HG03025 (cell line): ENCODE measurements around the gene SPATA13.

Experiments used
- ATAC-seq: cut with Tn5 transposase; IDR thresholded peaks from one replicate; pipeline ENCODE4 v1.9.1; 2021; ENCODE audit warnings: mild to moderate bottlenecking, moderate library complexity; ENCODE audit not compliant: unreplicated experiment, low FRiP score

Gene SPATA13

GRCh38 chr13:24243302-24243701 is 82.8 kb downstream of the SPATA13 start:
- ATAC-seq, result no peak

GRCh38 chr13:24244802-24245201 is 84.3 kb downstream of the SPATA13 start:
- no peak for ATAC-seq

GRCh38 chr13:24247016-24247415 is 86.5 kb downstream of the SPATA13 start:
- no peak for ATAC-seq

- no peak for ATAC-seq
Measured at GRCh38 chr13:24249624-24250023, 89.1 kb downstream of the SPATA13 start.

- ATAC-seq, result no peak
Measured at GRCh38 chr13:24250376-24251057, 90.0 kb downstream of the SPATA13 start.

GRCh38 chr13:24251525-24251924 is 91.0 kb downstream of the SPATA13 start:
- ATAC-seq, result no peak

- no peak for ATAC-seq
Measured at GRCh38 chr13:24252136-24252535, 91.6 kb downstream of the SPATA13 start.

GRCh38 chr13:24253520-24254145 is 93.1 kb downstream of the SPATA13 start:
- ATAC-seq, result no peak

- ATAC-seq, result no peak
Measured at GRCh38 chr13:24254146-24254841, 93.8 kb downstream of the SPATA13 start.

GRCh38 chr13:24257497-24257896 is 97.0 kb downstream of the SPATA13 start:
- no peak for ATAC-seq

- no peak for ATAC-seq
Measured at GRCh38 chr13:24261566-24261965, 101.0 kb downstream of the SPATA13 start.

- ATAC-seq, result no peak
Measured at GRCh38 chr13:24263632-24264031, 103.1 kb downstream of the SPATA13 start.

- ATAC-seq, result no peak
Measured at GRCh38 chr13:24264976-24265375, 104.5 kb downstream of the SPATA13 start.

GRCh38 chr13:24265453-24265852 is 104.9 kb downstream of the SPATA13 start:
- ATAC-seq, result no peak

GRCh38 chr13:24267274-24267673 is 106.8 kb downstream of the SPATA13 start:
- no peak for ATAC-seq

- no peak for ATAC-seq
Measured at GRCh38 chr13:24267801-24268200, 107.3 kb downstream of the SPATA13 start.

- ATAC-seq, result no peak
Measured at GRCh38 chr13:24269821-24270220, 109.3 kb downstream of the SPATA13 start.

GRCh38 chr13:24270639-24271141 is 110.2 kb downstream of the SPATA13 start:
- peak; percentile 44 for ATAC-seq

GRCh38 chr13:24271231-24271600 is 110.7 kb downstream of the SPATA13 start:
- ATAC-seq, result no peak

- ATAC-seq, result peak; percentile 44
Measured at GRCh38 chr13:24271601-24272451, 111.3 kb downstream of the SPATA13 start.
